Prostate gland (tissue), 2 donors: ENCODE data around the gene SUSD3.

Source experiments
- POLR2A ChIP-seq: fragments of 450-650 bp; IDR thresholded peaks from one replicate; pipeline ENCODE4 v1.6.1; 2016; ENCODE audit warnings: antibody characterized with exemption, mild to moderate bottlenecking
- POLR2AphosphoS5 ChIP-seq: sonication (generic); formaldehyde crosslinking; IDR thresholded peaks from one replicate; pipeline ENCODE4 v1.6.1; 2017; ENCODE audit warnings: antibody characterized with exemption
- TF ChIP-seq, protein P1 (sequence below), 4 experiments: fragments of 200-600 bp in 2 of 4; fragments of 450-650 bp in 2 of 4; sonication (generic) in 2 of 4; IDR thresholded peaks; 1 replicate in 3 of 4; 2 replicates in 1 of 4; pipeline ENCODE4 v1.5.1; 2016 to 2019; ENCODE audit warnings: antibody characterized with exemption in 4 of 4, mild to moderate bottlenecking in 2 of 4, moderate library complexity in 2 of 4

DNA sequence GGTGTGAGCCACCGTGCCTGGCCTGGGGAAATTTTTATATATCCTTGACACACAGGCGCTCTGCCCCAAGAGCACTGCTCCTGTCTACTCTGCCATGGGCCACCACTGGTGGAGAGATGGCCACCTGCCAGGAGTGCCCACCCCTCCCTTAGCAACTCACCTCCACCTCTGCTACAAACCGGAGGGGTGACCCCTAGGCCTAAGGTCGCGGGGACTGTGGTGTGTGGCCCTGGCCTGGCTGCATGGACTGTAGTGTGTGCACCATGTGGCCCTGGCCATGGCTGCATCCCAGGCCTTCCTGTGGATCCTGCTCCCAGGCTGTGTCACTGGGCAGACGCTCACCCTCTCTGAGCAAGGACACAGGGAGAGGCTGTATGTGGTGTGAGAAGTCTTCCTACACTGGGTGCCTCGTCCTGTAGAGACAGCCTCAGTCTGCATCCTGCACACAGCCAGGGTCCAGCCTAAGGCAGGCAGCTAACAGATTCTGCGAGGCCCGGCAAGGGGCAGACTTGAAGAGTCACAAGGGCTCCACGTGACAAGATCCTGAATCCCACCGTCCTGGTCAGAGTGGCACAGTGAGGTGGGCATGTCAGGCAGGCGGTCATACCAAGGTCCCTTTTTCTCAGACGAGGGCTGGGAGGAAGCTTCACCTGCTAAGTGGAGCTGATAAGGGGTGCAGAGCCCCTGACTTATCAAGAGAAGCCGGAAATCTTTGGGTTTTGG, 65.2 kb downstream of the SUSD3 start:
- TF ChIP-seq, protein P1, sequence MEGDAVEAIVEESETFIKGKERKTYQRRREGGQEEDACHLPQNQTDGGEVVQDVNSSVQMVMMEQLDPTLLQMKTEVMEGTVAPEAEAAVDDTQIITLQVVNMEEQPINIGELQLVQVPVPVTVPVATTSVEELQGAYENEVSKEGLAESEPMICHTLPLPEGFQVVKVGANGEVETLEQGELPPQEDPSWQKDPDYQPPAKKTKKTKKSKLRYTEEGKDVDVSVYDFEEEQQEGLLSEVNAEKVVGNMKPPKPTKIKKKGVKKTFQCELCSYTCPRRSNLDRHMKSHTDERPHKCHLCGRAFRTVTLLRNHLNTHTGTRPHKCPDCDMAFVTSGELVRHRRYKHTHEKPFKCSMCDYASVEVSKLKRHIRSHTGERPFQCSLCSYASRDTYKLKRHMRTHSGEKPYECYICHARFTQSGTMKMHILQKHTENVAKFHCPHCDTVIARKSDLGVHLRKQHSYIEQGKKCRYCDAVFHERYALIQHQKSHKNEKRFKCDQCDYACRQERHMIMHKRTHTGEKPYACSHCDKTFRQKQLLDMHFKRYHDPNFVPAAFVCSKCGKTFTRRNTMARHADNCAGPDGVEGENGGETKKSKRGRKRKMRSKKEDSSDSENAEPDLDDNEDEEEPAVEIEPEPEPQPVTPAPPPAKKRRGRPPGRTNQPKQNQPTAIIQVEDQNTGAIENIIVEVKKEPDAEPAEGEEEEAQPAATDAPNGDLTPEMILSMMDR (IDR thresholded peaks at IDR 0.05): no peak
- TF ChIP-seq POLR2AphosphoS5: no peak
- TF ChIP-seq POLR2A: no peak
